GM12891 (cell line): ENCODE results near the gene TSHZ2.
A peak's percentile ranks its signal among the peaks of the same experiment; 100 is the strongest.

Experiments used
- PAX5 ChIP-seq: IDR thresholded peaks from 2 replicates; pipeline ENCODE4 v1.6.1; 2011; ENCODE audit warnings: low read length, moderate library complexity, mild to moderate bottlenecking; ENCODE audit not compliant: insufficient read depth, severe bottlenecking
- POLR2A ChIP-seq: IDR thresholded peaks from 2 replicates; pipeline ENCODE4 v1.6.1; 2011; ENCODE audit warnings: low read depth, low read length, control low read depth
- POLR2AphosphoS5 ChIP-seq: IDR thresholded peaks from 2 replicates; pipeline ENCODE4 v1.6.1; 2011; ENCODE audit warnings: low read depth, low read length, control low read depth
- POU2F2 ChIP-seq: IDR thresholded peaks from 2 replicates; pipeline ENCODE4 v1.6.1; 2011; ENCODE audit warnings: low read depth, mild to moderate bottlenecking, control low read depth, low read length, moderate library complexity
- SPI1 ChIP-seq: IDR thresholded peaks from 2 replicates; pipeline ENCODE4 v1.6.1; 2011; ENCODE audit warnings: low read depth, low read length, control low read depth
- TAF1 ChIP-seq: IDR thresholded peaks from 2 replicates; pipeline ENCODE4 v1.6.1; 2011; ENCODE audit warnings: low read depth, low read length, control low read depth

DNA sequence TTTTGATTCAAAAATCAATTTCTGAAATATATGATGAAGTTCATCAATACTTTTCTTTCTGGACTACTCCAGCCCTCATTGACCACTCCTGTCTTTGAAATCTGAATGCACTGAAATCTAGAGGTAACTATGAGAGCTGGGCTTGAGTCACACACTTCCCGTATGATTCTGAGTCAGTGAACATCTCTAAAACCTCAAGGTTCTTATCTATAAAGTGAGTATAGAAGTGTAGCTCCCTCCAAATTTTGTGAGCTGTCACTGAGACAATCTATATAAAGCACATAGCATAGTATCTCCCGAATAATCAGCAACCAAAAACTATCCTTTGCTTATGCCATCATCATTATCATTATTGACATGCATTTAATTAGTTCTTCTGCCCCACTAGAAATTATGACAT, 182.4 kb downstream of the TSHZ2 start:
- TF ChIP-seq POLR2A, result no peak
- TF ChIP-seq POLR2AphosphoS5, result no peak
- no peak for TF ChIP-seq TAF1
- peak; percentile 28; the same call in 1 of the 2 replicates for TF ChIP-seq SPI1
- TF ChIP-seq POU2F2, result no peak
- TF ChIP-seq PAX5, result no peak
